ENCODE results near the gene STPG4.

Gene STPG4

GRCh38 chr2:47038656-47039488, 116.2 kb downstream of the STPG4 start:
- H3K4me1 ChIP-seq (ENCODE audit: control insufficient read depth in 2 of 2, insufficient read depth in 1 of 2, low read depth in 1 of 2, low read length in 2 of 2): peaks cover 30 to 31% of the 10 kb centered on the region in 2 donors
- no CpG with 5 or more reads among the region's 9 CpGs for WGBS, 2 donors (ENCODE audit: extremely low coverage in 2 of 2, insufficient read length in 2 of 2, insufficient replicate concordance in 1 of 2)
- no peak overlapping the region for H3K14ac ChIP-seq (ENCODE audit: low read length)
- DNase-seq (ENCODE audit: low spot score): no peak
- H3K27ac ChIP-seq (replicated peaks; ENCODE audit: low read length): no peak overlapping the region
- no peak overlapping the region for H2BK120ac ChIP-seq (ENCODE audit: low read depth, low read length)
- H2AK5ac ChIP-seq (ENCODE audit: low read depth, low read length): no peak overlapping the region
- H3K4me2 ChIP-seq (ENCODE audit: insufficient read depth, low read length, poor library complexity, severe bottlenecking): no peak overlapping the region
- H3K23ac ChIP-seq (ENCODE audit: low read depth, low read length, poor library complexity): peak overlapping the region; percentile 5
- no peak overlapping the region for H2BK15ac ChIP-seq (ENCODE audit: low read length)
- peak overlapping the region; percentile 9 for H2BK5ac ChIP-seq (ENCODE audit: low read length)
- H3K9me3 ChIP-seq (replicated peaks in 1 of 2; ENCODE audit: control insufficient read depth in 2 of 2, insufficient read depth in 1 of 2, low read depth in 1 of 2, low read length in 2 of 2): no peaks in the 10 kb centered on the region
- no peak overlapping the region for H4K91ac ChIP-seq (ENCODE audit: low read depth, low read length, poor library complexity)
- H3K36me3 ChIP-seq (replicated peaks in 1 of 2; ENCODE audit: control insufficient read depth in 2 of 2, insufficient read depth in 2 of 2, low read length in 2 of 2): no peaks in the 10 kb centered on the region
- H3K79me1 ChIP-seq (ENCODE audit: low read depth, low read length): no peaks in the 10 kb centered on the region
- H4K8ac ChIP-seq (ENCODE audit: low read depth, low read length): no peak overlapping the region
- H3K4me3 ChIP-seq (ENCODE audit: low read length in 2 of 2): no peak overlapping the region
- no peak overlapping the region for H2AFZ ChIP-seq (ENCODE audit: low read length)
- no peaks in the 10 kb centered on the region for H3K27me3 ChIP-seq (ENCODE audit: control insufficient read depth in 3 of 3, insufficient read depth in 3 of 3, low read depth in 1 of 3, low read length in 3 of 3)
- no peak overlapping the region for H3K18ac ChIP-seq (ENCODE audit: low read length)
- H3K9ac ChIP-seq (ENCODE audit: low read depth, low read length, poor library complexity): no peak overlapping the region
- H2BK12ac ChIP-seq (ENCODE audit: low read length): no peak overlapping the region
- H3K4ac ChIP-seq (ENCODE audit: low read length): no peak overlapping the region

- no peak overlapping the region for H3K14ac ChIP-seq (ENCODE audit: low read length)
- no peak overlapping the region for H2AK5ac ChIP-seq (ENCODE audit: low read depth, low read length)
- H2AFZ ChIP-seq (ENCODE audit: low read length): no peak overlapping the region
- H3K36me3 ChIP-seq (replicated peaks in 1 of 2; ENCODE audit: control insufficient read depth in 2 of 2, insufficient read depth in 2 of 2, low read length in 2 of 2): no peaks in the 10 kb centered on the region
- H3K27me3 ChIP-seq (ENCODE audit: control insufficient read depth in 3 of 3, insufficient read depth in 3 of 3, low read depth in 1 of 3, low read length in 3 of 3): no peaks in the 10 kb centered on the region
- H2BK5ac ChIP-seq (ENCODE audit: low read length): no peak overlapping the region
- peaks cover 36 to 39% of the 10 kb centered on the region in 2 donors for H3K4me1 ChIP-seq (ENCODE audit: control insufficient read depth in 2 of 2, insufficient read depth in 1 of 2, low read depth in 1 of 2, low read length in 2 of 2)
- H3K4me3 ChIP-seq (ENCODE audit: low read length in 2 of 2): no peak overlapping the region
- H3K9me3 ChIP-seq (replicated peaks in 1 of 2; ENCODE audit: control insufficient read depth in 2 of 2, insufficient read depth in 1 of 2, low read depth in 1 of 2, low read length in 2 of 2): no peaks in the 10 kb centered on the region
- H3K18ac ChIP-seq (ENCODE audit: low read length): no peak overlapping the region
- no peak for DNase-seq (ENCODE audit: low spot score)
- H3K9ac ChIP-seq (ENCODE audit: low read depth, low read length, poor library complexity): no peak overlapping the region
- WGBS, 2 donors (ENCODE audit: extremely low coverage in 2 of 2, insufficient read length in 2 of 2, insufficient replicate concordance in 1 of 2): no CpG with 5 or more reads among the region's 9 CpGs
- H3K79me1 ChIP-seq (ENCODE audit: low read depth, low read length): no peaks in the 10 kb centered on the region
- no peak overlapping the region for H4K91ac ChIP-seq (ENCODE audit: low read depth, low read length, poor library complexity)
- peak overlapping the region; percentile 33 for H2BK15ac ChIP-seq (ENCODE audit: low read length)
- no peak overlapping the region for H3K23ac ChIP-seq (ENCODE audit: low read depth, low read length, poor library complexity)
- no peak overlapping the region for H4K8ac ChIP-seq (ENCODE audit: low read depth, low read length)
- H3K4me2 ChIP-seq (ENCODE audit: insufficient read depth, low read length, poor library complexity, severe bottlenecking): no peak overlapping the region
- no peak overlapping the region for H2BK120ac ChIP-seq (ENCODE audit: low read depth, low read length)
- no peak overlapping the region for H2BK12ac ChIP-seq (ENCODE audit: low read length)
- no peak overlapping the region for H3K27ac ChIP-seq (replicated peaks; ENCODE audit: low read length)
- H3K4ac ChIP-seq (ENCODE audit: low read length): no peak overlapping the region
Measured at GRCh38 chr2:47037678-47038077, 117.4 kb downstream of the STPG4 start.
